ENCODE measurements around the gene WDR38. TPM values are rescaled to one million over a fixed set of nuclear protein-coding genes. Genes with fewer than 3 reads are reported as not detected.

Gene WDR38
- total and polyA plus RNA-seq, 2 of the 13 experiments (the other 11 are each of a cell fraction or from before 2014, with no cell fraction given) = not detected

GRCh38 chr9:124863371-124863871, 10.2 kb downstream of the WDR38 start:
- in situ Hi-C loops (cut with HindIII; ENCODE audit: extremely low pct_ligation_motif_present, low pct_unique_long_range_greater_than_20kb) (no loop called here), intact Hi-C loops (cut with micrococcal nuclease; ENCODE audit: unreplicated experiment) (loop anchor here (10.0 kb wide), 1 partner anchor 281 kb away; the partner anchor contains the start of gene SCAI)
- Histone ChIP-seq H3K9ac (ENCODE audit: insufficient read depth, low read depth, low read length) (no peak overlapping the region), H3K4me3 (replicated peaks in 1 of 3; ENCODE audit: insufficient read depth in 1 of 3, low read depth in 2 of 3, low read length in 3 of 3) (no peak overlapping the region), H3K27me3 (ENCODE audit: control insufficient read depth in 1 of 2, insufficient read depth in 2 of 2, low read length in 2 of 2) (no peaks in the 10 kb centered on the region; a peak in 1 of 5 replicates), H3K9me3 (ENCODE audit: low read length) (no peaks in the 10 kb centered on the region), H4K20me1 (ENCODE audit: insufficient read depth, low read length) (peaks cover 31% of the 10 kb centered on the region), H2AFZ (ENCODE audit: low read length) (no peak overlapping the region), H3K36me3 (replicated peaks in 1 of 2; ENCODE audit: control insufficient read depth in 1 of 2, insufficient read depth in 2 of 2, low read length in 2 of 2) (peaks cover 12 to 22% of the 10 kb centered on the region in 2 experiments), H3K27ac (ENCODE audit: extremely low read length, insufficient read depth, low read length) (no peak overlapping the region), H3K4me2 (ENCODE audit: low read depth, low read length) (peak overlapping the region; percentile 37), H3K79me2 (ENCODE audit: insufficient read depth, low read length) (peaks cover 39% of the 10 kb centered on the region), H3K4me1 (ENCODE audit: insufficient read depth, low read length) (peaks cover 57% of the 10 kb centered on the region)
- ATAC-seq = no peak
- no peak for FAIRE-seq
- no TSS peak for BruUV-seq (replicated peaks)
- POLR2A ChIA-PET = interaction anchor here (4.1 kb wide), 1 partner anchor 92 kb away, joined by 26 read pairs; the partner anchor contains the start of gene NR6A1
- TF ChIP-seq IRF2 (CRISPR knock-in tag; IDR thresholded peaks at IDR 0.05) (no peak), TCF12 (IDR thresholded peaks at IDR 0.05) (no peak), TCF12 (CRISPR knock-in tag; IDR thresholded peaks at IDR 0.05) (no peak), LBX2 (CRISPR knock-in tag; IDR thresholded peaks at IDR 0.05; ENCODE audit: borderline replicate concordance) (no peak), ZNF501 (CRISPR knock-in tag; IDR thresholded peaks at IDR 0.05) (no peak), ZNF496 (CRISPR knock-in tag; IDR thresholded peaks at IDR 0.05; ENCODE audit: insufficient replicate concordance) (no peak), ONECUT2 (CRISPR knock-in tag; IDR thresholded peaks at IDR 0.05) (no peak), ZKSCAN8 (CRISPR knock-in tag; IDR thresholded peaks at IDR 0.05; ENCODE audit: borderline replicate concordance) (no peak), ZBTB8A (CRISPR knock-in tag; IDR thresholded peaks at IDR 0.05; ENCODE audit: borderline replicate concordance, low read depth) (no peak)
- DNase-seq (ENCODE audit: low spot score) = no peak
- CTCF ChIA-PET (ENCODE audit: low intra/inter-chr PET ratio, low total read pairs) = no interaction called here
- 76% methylated on average over 7 of the region's 7 CpGs for WGBS (ENCODE audit: low lambda C conversion rate)
